ENCODE measurements around the gene CXCL9. TPM values are rescaled to one million over a fixed set of nuclear protein-coding genes. Genes with fewer than 3 reads are reported as not detected.

Gene CXCL9
- total and polyA plus RNA-seq, 4 donors: 0.22 to 2.3 (median 1.3) TPM

GRCh38 chr4:75953509-75953908 is 53.8 kb downstream of the CXCL9 start:
- no peaks in the 10 kb centered on the region for H3K4me1 ChIP-seq (ENCODE audit: control insufficient read depth in 4 of 4, insufficient read depth in 4 of 4, low read length in 3 of 4)
- WGBS: 61% methylated on average over 2 of the region's 2 CpGs
- no peaks in the 10 kb centered on the region for H3K27me3 ChIP-seq (ENCODE audit: control insufficient read depth in 4 of 4, insufficient read depth in 4 of 4, low read length in 3 of 4)
- TF ChIP-seq MAX (IDR thresholded peaks at IDR 0.05) (no peak), HNF4A (conservative IDR thresholded peaks at IDR 0.05) (no peak), GABPA (IDR thresholded peaks at IDR 0.05 in 1 of 2, conservative IDR thresholded peaks at IDR 0.05 in 1 of 2) (no peak), NR2F2 (IDR thresholded peaks at IDR 0.05) (no peak), SP1 (IDR thresholded peaks at IDR 0.05) (no peak), HNF4G (IDR thresholded peaks at IDR 0.05) (no peak), ATF3 (IDR thresholded peaks at IDR 0.05) (no peak), EGR1 (IDR thresholded peaks at IDR 0.05; ENCODE audit: low read depth in 2 of 2) (no peak), RAD21 (IDR thresholded peaks at IDR 0.05) (no peak), CTCF (IDR thresholded peaks at IDR 0.05; ENCODE audit: low read depth, low read length, missing input control) (no peak)
- H3K9ac ChIP-seq (ENCODE audit: low read depth in 1 of 2, low read length in 2 of 2): no peak overlapping the region
- H3K36me3 ChIP-seq (ENCODE audit: control insufficient read depth in 4 of 4, insufficient read depth in 3 of 4, low read depth in 1 of 4, low read length in 3 of 4): peaks cover 11 to 70% (median 55%) of the 10 kb centered on the region in 4 donors
- no peak overlapping the region for H3K4me3 ChIP-seq (ENCODE audit: low read depth in 1 of 3, low read length in 3 of 3)
- no peak overlapping the region for H3K27ac ChIP-seq (ENCODE audit: low read depth in 1 of 2, low read length in 2 of 2)
- no peak for DNase-seq (ENCODE audit: low spot score)
- no peaks in the 10 kb centered on the region for H3K9me3 ChIP-seq (ENCODE audit: control insufficient read depth in 4 of 4, low read length in 3 of 4)

Other genes with a start within 250 kb of the CXCL9 start
- under 1 TPM in 1 of 2 donors, not detected in 1; 0.17 TPM for gene PPEF2, start 105.1 kb downstream of the CXCL9 start, total RNA-seq
- not detected for gene PPEF2, start 105.1 kb downstream of the CXCL9 start, polyA plus RNA-seq
- gene NAAA, start 66.5 kb downstream of the CXCL9 start, total RNA-seq: 100 to 1,000 TPM in 1 of 2 donors, 10 to 100 TPM in 1; 49.4 to 122 TPM
- gene NAAA, start 66.5 kb downstream of the CXCL9 start, polyA plus RNA-seq: 10 to 100 TPM; 42.2 to 65.1 TPM
- gene SDAD1, start 16.6 kb downstream of the CXCL9 start, total RNA-seq: 10 to 100 TPM; 11.4 to 16.3 TPM
- 10 to 100 TPM in 1 of 2 donors, 1 to 10 TPM in 1; 9.8 to 25.3 TPM for gene SDAD1, start 16.6 kb downstream of the CXCL9 start, polyA plus RNA-seq
- gene CXCL10, start 16.0 kb upstream of the CXCL9 start, total RNA-seq: 1 to 10 TPM in 1 of 2 donors, under 1 TPM in 1; 0.84 to 9.4 TPM
- gene CXCL10, start 16.0 kb upstream of the CXCL9 start, polyA plus RNA-seq: 1 to 10 TPM; 1.1 to 1.4 TPM
- under 1 TPM in 1 of 2 donors, not detected in 1; 0.79 TPM for gene CXCL11, start 28.6 kb upstream of the CXCL9 start, total RNA-seq
- gene CXCL11, start 28.6 kb upstream of the CXCL9 start, polyA plus RNA-seq: under 1 TPM in 1 of 2 donors, not detected in 1; 0.27 TPM
- gene ART3, start 67.2 kb upstream of the CXCL9 start, total RNA-seq: under 1 TPM in 1 of 2 donors, not detected in 1; 0.08 TPM
- gene ART3, start 67.2 kb upstream of the CXCL9 start, polyA plus RNA-seq: not detected
- gene NUP54, start 140.9 kb upstream of the CXCL9 start, total RNA-seq: 10 to 100 TPM; 20.2 to 29.3 TPM
- 10 to 100 TPM in 1 of 2 donors, 1 to 10 TPM in 1; 8.3 to 12.8 TPM for gene NUP54, start 140.9 kb upstream of the CXCL9 start, polyA plus RNA-seq
- 100 to 1,000 TPM in 1 of 2 donors, 10 to 100 TPM in 1; 81.0 to 136 TPM for gene SCARB2, start 206.3 kb upstream of the CXCL9 start, total RNA-seq
- gene SCARB2, start 206.3 kb upstream of the CXCL9 start, polyA plus RNA-seq: 10 to 100 TPM; 58.2 to 66.5 TPM
- 1 to 10 TPM; 1.3 to 2.0 TPM for gene FAM47E, start 244.2 kb upstream of the CXCL9 start, total RNA-seq
- gene FAM47E, start 244.2 kb upstream of the CXCL9 start, polyA plus RNA-seq: 1 to 10 TPM in 1 of 2 donors, under 1 TPM in 1; 0.85 to 2.5 TPM